Endothelial cell of umbilical vein (primary cell): Measurements from ENCODE around the gene APOLD1. TPM values are rescaled to one million over a fixed set of nuclear protein-coding genes. Genes with fewer than 3 reads are reported as not detected.

Experiments
- BruUV-seq: library from RNA; stranded (reverse); fragments of 400-500 nt; replicated peaks from 2 replicates; lab custom pipeline; 2021; lab: Mats Ljungman, UMichigan
- CTCF ChIA-PET: fragments of 300-600, 350-600 bp; sonication (Branson Sonifier 250); formaldehyde crosslinking; loops from one replicate; lab custom pipeline; 2021; ENCODE audit warnings: antibody characterized with exemption, inconsistent platforms; lab: Charles Lee
- POLR2A ChIA-PET: fragments of 300-600, 350-600 bp; sonication (Branson Sonifier 250); formaldehyde crosslinking; loops from one replicate; lab custom pipeline; 2021; ENCODE audit warnings: antibody characterized with exemption, inconsistent platforms; lab: Charles Lee
- DNase-seq: peaks from one replicate; pipeline ENCODE4 v3.0.0-alpha.2; 2011; ENCODE audit warnings: low read depth, low spot score
- FAIRE-seq: peaks from 2 replicates; lab custom pipeline; 2011; peaks lifted over from hg19 to GRCh38; lab: Jason Lieb, UNC
- H2AFZ ChIP-seq: 2 replicates; pipeline ENCODE4 v1.6.0; 2012; ENCODE audit warnings: low read depth, low read length, control low read depth, inconsistent platforms
- H3K27ac ChIP-seq: 2 replicates; pipeline ENCODE4 v1.5.1; 2011; ENCODE audit warnings: low read depth, mild to moderate bottlenecking, control low read depth, low read length, moderate library complexity; ENCODE audit not compliant: insufficient read depth
- H3K27me3 ChIP-seq, 2 experiments: 2 replicates each; pipeline versions ENCODE4 v1.6.0 to v1.6.1; 2011; ENCODE audit warnings: low read length in 2 of 2, mixed read lengths in 1 of 2; ENCODE audit not compliant: control insufficient read depth in 2 of 2, insufficient read depth in 2 of 2
- H3K36me3 ChIP-seq, 2 experiments: 2 replicates in 1 of 2; 3 replicates in 1 of 2; pipeline ENCODE4 v1.5.1; 2011; ENCODE audit warnings: low read length in 2 of 2, mild to moderate bottlenecking in 1 of 2, moderate library complexity in 1 of 2; ENCODE audit not compliant: control insufficient read depth in 2 of 2, insufficient read depth in 2 of 2; ENCODE audit errors: extremely low read depth in 1 of 2
- H3K4me1 ChIP-seq: 3 replicates; pipeline ENCODE4 v1.5.1; 2011; ENCODE audit warnings: mild to moderate bottlenecking, low read length; ENCODE audit not compliant: control insufficient read depth, insufficient read depth; ENCODE audit errors: extremely low read depth
- H3K4me2 ChIP-seq: 2 replicates; pipeline ENCODE4 v1.6.1; 2011; ENCODE audit warnings: low read length, control low read depth, mixed read lengths; ENCODE audit not compliant: insufficient read depth
- H3K4me3 ChIP-seq, 3 experiments: fragments of 200-600 bp in 1 of 3; sonication (generic), shearing (Covaris generic) in 1 of 3; replicated peaks in 1 of 3; 2 replicates each; pipeline ENCODE4 v1.5.1; 2011 to 2016; ENCODE audit warnings: control low read depth in 3 of 3, low read length in 3 of 3, mild to moderate bottlenecking in 2 of 3, inconsistent platforms in 1 of 3, low read depth in 1 of 3, moderate library complexity in 1 of 3; ENCODE audit not compliant: insufficient read depth in 1 of 3
- H3K79me2 ChIP-seq: 2 replicates; pipeline ENCODE4 v1.6.0; 2012; ENCODE audit warnings: low read length, inconsistent platforms; ENCODE audit not compliant: control insufficient read depth, insufficient read depth
- H3K9ac ChIP-seq: replicated peaks from 2 replicates; pipeline ENCODE3; 2011; ENCODE audit warnings: low read length, control low read depth; ENCODE audit not compliant: insufficient read depth; ENCODE audit errors: extremely low read depth
- H3K9me1 ChIP-seq: replicated peaks from 3 replicates; pipeline ENCODE4 v1.6.0; 2011; ENCODE audit warnings: mild to moderate bottlenecking, low read length; ENCODE audit not compliant: control insufficient read depth, insufficient read depth; ENCODE audit errors: extremely low read depth
- H3K9me3 ChIP-seq: replicated peaks from 2 replicates; pipeline ENCODE4 v1.5.1; 2012; ENCODE audit warnings: low read length, inconsistent platforms; ENCODE audit not compliant: control insufficient read depth, insufficient read depth
- H4K20me1 ChIP-seq: replicated peaks from 2 replicates; pipeline ENCODE3; 2011; ENCODE audit warnings: mild to moderate bottlenecking, low read length; ENCODE audit not compliant: control insufficient read depth, insufficient read depth; ENCODE audit errors: extremely low read depth
- CTCF ChIP-seq, 2 donors: IDR thresholded peaks; 1 replicate in 1 of 2; 2 replicates in 1 of 2; pipeline ENCODE4 v1.5.1; 2011; ENCODE audit warnings: low read length in 2 of 2, mild to moderate bottlenecking in 2 of 2, moderate library complexity in 2 of 2, control low read depth in 1 of 2, inconsistent platforms in 1 of 2, low read depth in 1 of 2; ENCODE audit not compliant: insufficient read depth in 1 of 2; ENCODE audit errors: extremely low read depth in 1 of 2
- EZH2 ChIP-seq: IDR thresholded peaks from 2 replicates; pipeline ENCODE4 v1.6.1; 2012; ENCODE audit warnings: borderline replicate concordance, low read depth, mild to moderate bottlenecking, moderate library complexity, low read length, inconsistent platforms; ENCODE audit not compliant: severe bottlenecking
- FOS ChIP-seq: IDR thresholded peaks from 2 replicates; pipeline ENCODE4 v1.6.1; 2011; ENCODE audit warnings: mild to moderate bottlenecking, low read length, moderate library complexity, borderline replicate concordance; ENCODE audit not compliant: insufficient read depth
- GATA2 ChIP-seq: IDR thresholded peaks from 2 replicates; pipeline ENCODE4 v1.7.0; 2011; ENCODE audit warnings: low read depth, mild to moderate bottlenecking, moderate library complexity, mixed read lengths, low read length; ENCODE audit not compliant: insufficient read length, insufficient read depth
- JUN ChIP-seq: IDR thresholded peaks from 2 replicates; pipeline ENCODE4 v1.6.1; 2011; ENCODE audit warnings: borderline replicate concordance, low read depth; ENCODE audit not compliant: insufficient read length, insufficient read depth
- POLR2A ChIP-seq: IDR thresholded peaks from 2 replicates; pipeline ENCODE4 v1.6.1; 2012; ENCODE audit warnings: low read depth, mild to moderate bottlenecking, control low read depth, low read length
- dilution Hi-C: fragments of 300-500 bp; cut with MboI; formaldehyde crosslinking; loops from one replicate; pipeline ENCODE4 v1.15.0; 2019; ENCODE audit warnings: low sequenced_read_pairs; ENCODE audit not compliant: extremely low pct_ligation_motif_present
- intact Hi-C: fragments of 100-400 bp; cut with micrococcal nuclease; formaldehyde crosslinking; loops from one replicate; pipeline ENCODE4 v1.10.0; 2022
- polyA plus RNA-seq, 4 experiments: library from polyadenylated mRNA; depleted of rRNA in 3 of 4; stranded (reverse) in 3 of 4; unstranded in 1 of 4; fragments of >200 nt; gene quantifications; 2 replicates each; pipeline versions ENCODE4 v1.2.1 to v1.2.3, GENCODE V29; 2011 to 2012; ENCODE audit warnings: missing spikeins in 1 of 4
- total RNA-seq: library from RNA; stranded (reverse); gene quantifications from 2 replicates; pipeline ENCODE4 v1.2.3, GENCODE V29; 2021

Gene APOLD1
- total and polyA plus RNA-seq, 2 donors (not counting 3 experiments of a cell fraction or from before 2014, with no cell fraction given), result 3.7 to 6.0 TPM

GRCh38 chr12:12837025-12837812 lies 51.8 kb downstream of the APOLD1 start:
- peaks cover 4 to 8% of the 10 kb centered on the region in 2 experiments for H3K36me3 ChIP-seq
- no peaks in the 10 kb centered on the region for H3K79me2 ChIP-seq
- no peaks in the 10 kb centered on the region for H4K20me1 ChIP-seq
- no peak overlapping the region for H2AFZ ChIP-seq
- H3K4me2 ChIP-seq, result no peak overlapping the region
- FAIRE-seq (no peak), DNase-seq (peak; percentile 86)
- no peaks in the 10 kb centered on the region for H3K9me3 ChIP-seq
- peak overlapping the region; percentile 91 for H3K27ac ChIP-seq
- dilution Hi-C loops (loop anchor here (10.0 kb wide), 1 partner anchor 148 kb away; no protein-coding TSS in a partner anchor), intact Hi-C loops (loop anchor here (1.0 to 5.0 kb wide), 9 partner anchors 29 to 395 kb away; partner anchors contain the start of gene GPRC5A)
- no peak overlapping the region for H3K4me3 ChIP-seq
- no peaks in the 10 kb centered on the region for H3K9me1 ChIP-seq
- ChIA-PET POLR2A (interaction anchor here (0.5 to 2.7 kb wide), 5 partner anchors 18 to 1594 kb away, joined by 3 to 21 read pairs (median 3); partner anchors contain the start of gene GPRC5A), CTCF (interaction anchor here (0.6 to 5.3 kb wide), 50 partner anchors 8 to 698 kb away, joined by 3 to 106 read pairs (median 6); partner anchors contain the start of genes DDX47 and GPRC5A)
- peaks cover 55% of the 10 kb centered on the region for H3K4me1 ChIP-seq
- no peaks in the 10 kb centered on the region for H3K27me3 ChIP-seq
- BruUV-seq, result TSS peak; percentile 12
- peak; percentile 49 for TF ChIP-seq FOS
- TF ChIP-seq EZH2, result no peak
- TF ChIP-seq POLR2A, result no peak
- peak; percentile 46 to 51 for TF ChIP-seq CTCF (IDR thresholded peaks at IDR 0.05; ENCODE audit: extremely low read depth in 1 of 2, insufficient read depth in 1 of 2, low read depth in 1 of 2, low read length in 2 of 2)
- no peak for TF ChIP-seq JUN
- no peak for TF ChIP-seq GATA2
- peak overlapping the region; percentile 42 for H3K9ac ChIP-seq
